Measurements from ENCODE around the gene FOXO3.
"Not testable (repeated sequence)": the region's sequence is repeated elsewhere in the genome, so short reads cannot be mapped to it uniquely, and the experiment has no call there.

Gene FOXO3

GRCh38 chr6:108658174-108658573, 97.5 kb downstream of the FOXO3 start:
- H3K27ac ChIP-seq (ENCODE audit: low read depth, low read length), result no peak overlapping the region
- no peaks in the 10 kb centered on the region for H3K9me3 ChIP-seq (ENCODE audit: control insufficient read depth, insufficient read depth, low read length)
- no peaks in the 10 kb centered on the region for H3K9me2 ChIP-seq (replicated peaks; ENCODE audit: control insufficient read depth, low read length)
- TF ChIP-seq CTCF (IDR thresholded peaks at IDR 0.05; ENCODE audit: low read depth, low read length, poor library complexity, severe bottlenecking), result no peak
- no peak overlapping the region for H3K4me2 ChIP-seq (ENCODE audit: low read length)
- H3K4me3 ChIP-seq (ENCODE audit: low read length), result no peak overlapping the region
- H3K79me2 ChIP-seq (ENCODE audit: control insufficient read depth, low read length), result no peaks in the 10 kb centered on the region
- H3K4me1 ChIP-seq (ENCODE audit: control insufficient read depth, low read length), result no peaks in the 10 kb centered on the region
- no peaks in the 10 kb centered on the region for H4K20me1 ChIP-seq (ENCODE audit: control insufficient read depth, insufficient read depth, low read depth, low read length)
- H3F3A ChIP-seq (ENCODE audit: control insufficient read depth, insufficient read depth), result no peaks in the 10 kb centered on the region
- no peaks in the 10 kb centered on the region for H3K36me3 ChIP-seq (ENCODE audit: control insufficient read depth, low read length)
- H3K27me3 ChIP-seq (ENCODE audit: control insufficient read depth, low read length), result no peaks in the 10 kb centered on the region

- not testable (repeated sequence) for H4K20me1 ChIP-seq (ENCODE audit: control insufficient read depth, insufficient read depth, low read depth, low read length); H3F3A ChIP-seq (ENCODE audit: control insufficient read depth, insufficient read depth); H3K27me3 ChIP-seq (ENCODE audit: control insufficient read depth, low read length); H3K9me2 ChIP-seq (replicated peaks; ENCODE audit: control insufficient read depth, low read length); H3K4me1 ChIP-seq (ENCODE audit: control insufficient read depth, low read length); H3K4me2 ChIP-seq (ENCODE audit: low read length); H3K9me3 ChIP-seq (ENCODE audit: control insufficient read depth, insufficient read depth, low read length); H3K36me3 ChIP-seq (ENCODE audit: control insufficient read depth, low read length); H3K27ac ChIP-seq (ENCODE audit: low read depth, low read length); H3K4me3 ChIP-seq (ENCODE audit: low read length); H3K79me2 ChIP-seq (ENCODE audit: control insufficient read depth, low read length)
These were observed 98.1 kb downstream of the FOXO3 start for GRCh38 chr6:108658785-108659184.

GRCh38 chr6:108660251-108660650, 99.5 kb downstream of the FOXO3 start:
- Histone ChIP-seq H3K9me3 (ENCODE audit: control insufficient read depth, insufficient read depth, low read length) (no peaks in the 10 kb centered on the region), H3K79me2 (ENCODE audit: control insufficient read depth, low read length) (no peaks in the 10 kb centered on the region), H4K20me1 (ENCODE audit: control insufficient read depth, insufficient read depth, low read depth, low read length) (no peaks in the 10 kb centered on the region), H3K9me2 (replicated peaks; ENCODE audit: control insufficient read depth, low read length) (no peaks in the 10 kb centered on the region), H3F3A (ENCODE audit: control insufficient read depth, insufficient read depth) (no peaks in the 10 kb centered on the region), H3K4me3 (ENCODE audit: low read length) (no peak overlapping the region), H3K27me3 (ENCODE audit: control insufficient read depth, low read length) (no peaks in the 10 kb centered on the region), H3K4me2 (ENCODE audit: low read length) (no peak overlapping the region), H3K27ac (ENCODE audit: low read depth, low read length) (no peak overlapping the region), H3K36me3 (ENCODE audit: control insufficient read depth, low read length) (peaks cover 2% of the 10 kb centered on the region; the same call in 1 of the 2 replicates), H3K4me1 (ENCODE audit: control insufficient read depth, low read length) (no peaks in the 10 kb centered on the region)
- TF ChIP-seq CTCF (IDR thresholded peaks at IDR 0.05; ENCODE audit: low read depth, low read length, poor library complexity, severe bottlenecking) (no peak), EZH2phosphoT487 (IDR thresholded peaks at IDR 0.05; ENCODE audit: borderline replicate concordance, low read length) (no peak)

GRCh38 chr6:108661430-108661829, 100.7 kb downstream of the FOXO3 start:
- peaks cover 2% of the 10 kb centered on the region; the same call in 1 of the 2 replicates for H3K36me3 ChIP-seq (ENCODE audit: control insufficient read depth, low read length)
- no peaks in the 10 kb centered on the region for H3K4me1 ChIP-seq (ENCODE audit: control insufficient read depth, low read length)
- no peak overlapping the region for H3K4me2 ChIP-seq (ENCODE audit: low read length)
- no peaks in the 10 kb centered on the region for H3K9me3 ChIP-seq (ENCODE audit: control insufficient read depth, insufficient read depth, low read length)
- no peak overlapping the region for H3K27ac ChIP-seq (ENCODE audit: low read depth, low read length)
- no peaks in the 10 kb centered on the region for H4K20me1 ChIP-seq (ENCODE audit: control insufficient read depth, insufficient read depth, low read depth, low read length)
- no peak overlapping the region for H3K4me3 ChIP-seq (ENCODE audit: low read length)
- no peak for TF ChIP-seq EZH2phosphoT487 (IDR thresholded peaks at IDR 0.05; ENCODE audit: borderline replicate concordance, low read length)
- TF ChIP-seq CTCF (IDR thresholded peaks at IDR 0.05; ENCODE audit: low read depth, low read length, poor library complexity, severe bottlenecking), result no peak
- no peaks in the 10 kb centered on the region for H3K27me3 ChIP-seq (ENCODE audit: control insufficient read depth, low read length)
- H3K79me2 ChIP-seq (ENCODE audit: control insufficient read depth, low read length), result no peaks in the 10 kb centered on the region
- H3K9me2 ChIP-seq (replicated peaks; ENCODE audit: control insufficient read depth, low read length), result no peaks in the 10 kb centered on the region
- H3F3A ChIP-seq (ENCODE audit: control insufficient read depth, insufficient read depth), result no peaks in the 10 kb centered on the region

Measured in DOHH2 (cell line).